Measurements from ENCODE around the gene TIAM2. TPM values are rescaled to one million over a fixed set of nuclear protein-coding genes. Genes with fewer than 3 reads are reported as not detected.
A peak's percentile ranks its signal among the peaks of the same experiment; 100 is the strongest.

The TIAM2 gene
- polyA plus RNA-seq, 1 experiment: 12.6 TPM

DNA sequence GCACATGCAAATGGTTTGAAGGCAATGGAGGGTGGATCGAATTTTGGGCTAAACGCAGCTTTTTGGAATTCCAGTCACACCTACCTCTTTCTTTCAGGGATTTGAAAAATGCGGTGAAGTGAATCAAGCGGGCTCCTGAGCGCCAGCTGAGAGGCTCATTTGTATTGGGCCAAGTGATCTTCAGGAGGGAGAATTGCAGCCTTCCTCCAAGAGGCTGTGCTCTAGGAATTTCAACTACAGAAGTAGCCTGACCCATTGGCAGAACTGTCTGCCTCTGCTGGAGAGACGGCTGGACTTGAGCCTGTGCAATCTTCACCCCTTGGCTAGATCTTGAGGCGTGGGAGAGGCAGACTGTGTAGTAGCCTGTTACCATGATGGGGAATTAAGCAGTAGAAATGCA is 5.7 kb upstream of the TIAM2 start:
- no peak overlapping the region for H3K27ac ChIP-seq (ENCODE audit: low read depth, low read length)
- no peaks in the 10 kb centered on the region for H3K27me3 ChIP-seq (ENCODE audit: control insufficient read depth, insufficient read depth, low read length)
- ChIA-PET CTCF (no interaction called here), POLR2A (no interaction called here)
- TF ChIP-seq, protein P1, sequence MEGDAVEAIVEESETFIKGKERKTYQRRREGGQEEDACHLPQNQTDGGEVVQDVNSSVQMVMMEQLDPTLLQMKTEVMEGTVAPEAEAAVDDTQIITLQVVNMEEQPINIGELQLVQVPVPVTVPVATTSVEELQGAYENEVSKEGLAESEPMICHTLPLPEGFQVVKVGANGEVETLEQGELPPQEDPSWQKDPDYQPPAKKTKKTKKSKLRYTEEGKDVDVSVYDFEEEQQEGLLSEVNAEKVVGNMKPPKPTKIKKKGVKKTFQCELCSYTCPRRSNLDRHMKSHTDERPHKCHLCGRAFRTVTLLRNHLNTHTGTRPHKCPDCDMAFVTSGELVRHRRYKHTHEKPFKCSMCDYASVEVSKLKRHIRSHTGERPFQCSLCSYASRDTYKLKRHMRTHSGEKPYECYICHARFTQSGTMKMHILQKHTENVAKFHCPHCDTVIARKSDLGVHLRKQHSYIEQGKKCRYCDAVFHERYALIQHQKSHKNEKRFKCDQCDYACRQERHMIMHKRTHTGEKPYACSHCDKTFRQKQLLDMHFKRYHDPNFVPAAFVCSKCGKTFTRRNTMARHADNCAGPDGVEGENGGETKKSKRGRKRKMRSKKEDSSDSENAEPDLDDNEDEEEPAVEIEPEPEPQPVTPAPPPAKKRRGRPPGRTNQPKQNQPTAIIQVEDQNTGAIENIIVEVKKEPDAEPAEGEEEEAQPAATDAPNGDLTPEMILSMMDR (IDR thresholded peaks at IDR 0.05; ENCODE audit: low read depth, low read length): no peak
- no peak overlapping the region for H3K4me3 ChIP-seq (ENCODE audit: low read depth, low read length)
- peaks cover 3% of the 10 kb centered on the region; the same call in 1 of the 2 replicates for H3K9me3 ChIP-seq (ENCODE audit: control insufficient read depth, insufficient read depth, low read length)
- DNase-seq (ENCODE audit: low read depth, low spot score): no peak

DNA sequence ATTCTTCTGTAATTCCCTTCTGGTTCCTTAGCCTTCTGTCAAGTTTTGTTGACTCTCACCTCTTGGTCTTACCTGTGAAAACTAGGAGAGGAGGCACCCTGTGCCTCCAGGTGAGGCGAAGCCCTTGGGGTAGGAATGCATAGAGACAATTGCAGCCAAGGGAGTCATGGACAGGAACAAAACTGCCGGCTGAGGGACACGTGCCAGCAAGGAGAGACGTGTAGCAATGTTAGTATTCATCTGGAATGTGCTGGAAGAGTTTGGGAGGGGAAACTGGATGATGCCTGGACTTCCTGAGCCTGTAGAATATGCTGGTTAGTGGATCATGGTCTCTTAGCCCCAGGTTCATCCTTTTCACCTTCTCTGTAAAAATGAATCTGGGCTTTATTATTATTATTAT is 3.9 kb upstream of the TIAM2 start:
- no peak for DNase-seq (ENCODE audit: low read depth, low spot score)
- Histone ChIP-seq H3K27me3 (ENCODE audit: control insufficient read depth, insufficient read depth, low read length) (no peaks in the 10 kb centered on the region), H3K27ac (ENCODE audit: low read depth, low read length) (no peak overlapping the region), H3K4me3 (ENCODE audit: low read depth, low read length) (no peak overlapping the region), H3K9me3 (ENCODE audit: control insufficient read depth, insufficient read depth, low read length) (peaks cover 3% of the 10 kb centered on the region; the same call in 1 of the 2 replicates)
- POLR2A ChIA-PET: interaction anchor here (0.6 kb wide), 1 partner anchor 186 kb away, joined by 3 read pairs; no protein-coding TSS in a partner anchor
- TF ChIP-seq, protein P1 (IDR thresholded peaks at IDR 0.05; ENCODE audit: low read depth, low read length): no peak
- CTCF ChIA-PET: interaction anchor here (0.6 kb wide), 1 partner anchor 187 kb away, joined by 3 read pairs; no protein-coding TSS in a partner anchor

DNA sequence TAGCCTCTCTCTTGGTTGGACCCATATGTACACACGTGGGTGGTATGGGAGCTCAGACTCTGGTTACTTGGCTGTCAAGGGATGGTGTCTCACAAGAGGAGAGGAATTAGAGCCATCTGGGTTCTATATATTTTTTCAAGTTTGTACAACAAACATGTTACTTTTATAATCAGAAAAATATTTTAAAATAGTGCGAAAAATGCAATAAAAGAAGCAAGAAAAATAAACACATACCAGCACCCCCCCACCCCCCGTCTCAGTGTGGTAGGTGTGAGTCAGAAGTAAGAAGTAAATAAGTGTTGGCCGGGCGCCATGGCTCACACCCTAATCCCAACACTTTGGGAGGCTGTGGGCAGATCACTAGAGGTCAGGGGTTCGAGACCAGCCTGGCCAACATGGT is 2.1 kb upstream of the TIAM2 start:
- CTCF ChIA-PET: interaction anchor here (0.6 to 0.9 kb wide), 2 partner anchors 11 to 184 kb away, joined by 3 read pairs; no protein-coding TSS in a partner anchor
- Histone ChIP-seq H3K27me3 (ENCODE audit: control insufficient read depth, insufficient read depth, low read length) (no peaks in the 10 kb centered on the region), H3K27ac (ENCODE audit: low read depth, low read length) (no peak overlapping the region), H3K9me3 (ENCODE audit: control insufficient read depth, insufficient read depth, low read length) (peaks cover 3% of the 10 kb centered on the region; the same call in 1 of the 2 replicates), H3K4me3 (ENCODE audit: low read depth, low read length) (no peak overlapping the region)
- TF ChIP-seq, protein P1 (IDR thresholded peaks at IDR 0.05; ENCODE audit: low read depth, low read length): no peak
- no peak for DNase-seq (ENCODE audit: low read depth, low spot score)
- POLR2A ChIA-PET: interaction anchor here (0.7 kb wide), 1 partner anchor 49 kb away, joined by 3 read pairs; no protein-coding TSS in a partner anchor

DNA sequence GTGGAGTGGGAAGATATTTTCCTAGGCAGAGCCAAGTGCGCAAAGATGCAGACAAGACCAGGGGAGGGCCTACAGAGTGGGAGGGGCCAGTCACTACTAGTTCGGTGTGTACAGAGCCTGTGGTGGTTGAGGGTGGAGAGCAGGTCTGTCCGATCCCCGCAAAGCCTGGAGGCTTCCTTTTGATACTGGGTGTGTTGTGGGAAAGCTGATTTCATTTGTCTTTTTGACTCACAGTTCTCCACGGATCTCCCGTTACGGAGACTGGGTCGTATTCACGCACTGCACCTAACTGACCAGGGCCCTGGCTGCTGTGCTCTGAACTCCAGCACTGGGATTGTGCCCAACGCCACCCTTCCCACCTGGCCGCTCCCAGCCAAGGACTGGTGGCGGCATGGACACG is 1.4 kb upstream of the TIAM2 start:
- no peak for DNase-seq (ENCODE audit: low read depth, low spot score)
- H3K9me3 ChIP-seq (ENCODE audit: control insufficient read depth, insufficient read depth, low read length): peaks cover 3% of the 10 kb centered on the region; the same call in 1 of the 2 replicates
- no peak overlapping the region for H3K4me3 ChIP-seq (ENCODE audit: low read depth, low read length)
- TF ChIP-seq, protein P1 (IDR thresholded peaks at IDR 0.05; ENCODE audit: low read depth, low read length): no peak
- no peak overlapping the region for H3K27ac ChIP-seq (ENCODE audit: low read depth, low read length)
- no peaks in the 10 kb centered on the region for H3K27me3 ChIP-seq (ENCODE audit: control insufficient read depth, insufficient read depth, low read length)
- ChIA-PET CTCF (no interaction called here), POLR2A (no interaction called here)

DNA sequence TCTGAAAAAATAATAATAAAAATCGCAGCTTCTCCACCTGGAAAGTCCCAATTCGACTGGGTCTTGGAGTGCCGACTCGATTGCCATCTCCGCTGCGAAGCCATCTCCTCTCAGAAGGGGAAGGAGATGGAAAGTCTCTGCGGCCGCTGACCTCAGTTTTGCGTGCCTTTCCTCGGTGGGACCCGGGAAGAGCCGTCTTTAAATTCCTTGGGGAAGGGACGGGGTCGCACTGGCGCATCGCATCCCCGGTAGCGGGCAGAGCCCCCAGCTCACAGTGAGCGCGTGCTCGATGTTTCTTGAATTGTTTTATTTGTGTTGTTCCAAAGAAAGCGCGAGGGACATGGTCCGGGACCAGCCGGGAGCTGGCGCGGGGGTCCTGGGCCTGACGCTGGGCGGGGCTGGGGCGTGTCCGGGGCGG is 270 bp upstream of the TIAM2 start:
- Histone ChIP-seq H3K9me3 (ENCODE audit: control insufficient read depth, insufficient read depth, low read length) (peaks cover 3% of the 10 kb centered on the region; the same call in 1 of the 2 replicates), H3K27me3 (ENCODE audit: control insufficient read depth, insufficient read depth, low read length) (no peaks in the 10 kb centered on the region), H3K27ac (ENCODE audit: low read depth, low read length) (no peak overlapping the region), H3K4me3 (ENCODE audit: low read depth, low read length) (peak overlapping the region; percentile 81)
- TF ChIP-seq, protein P1 (IDR thresholded peaks at IDR 0.05; ENCODE audit: low read depth, low read length): no peak
- ChIA-PET POLR2A (no interaction called here), CTCF (no interaction called here)
- DNase-seq (ENCODE audit: low read depth, low spot score): no peak
